Aorta (tissue), 5 donors: ENCODE data around the gene C2orf69. TPM values are rescaled to one million over a fixed set of nuclear protein-coding genes. Genes with fewer than 3 reads are reported as not detected.

Source experiments
- ATAC-seq: fragments of 200-7000 bp; cut with Tn5 transposase; one replicate; pipeline ENCODE4 v1.9.1; 2022; ENCODE audit warnings: moderate library complexity; ENCODE audit not compliant: low FRiP score
- DNase-seq, 2 donors: peaks; one replicate each; pipeline ENCODE4 v3.0.0-alpha.2; 2020
- H3K27ac ChIP-seq, 2 donors: one replicate each; pipeline ENCODE4 v1.5.1; 2013; ENCODE audit warnings: low read length in 2 of 2, mild to moderate bottlenecking in 2 of 2, moderate library complexity in 2 of 2, control low read depth in 1 of 2, inconsistent platforms in 1 of 2, low read depth in 1 of 2
- H3K27me3 ChIP-seq, 2 donors: one replicate each; pipeline ENCODE4 v1.6.1; 2013; ENCODE audit warnings: control low read depth in 1 of 2, low read length in 1 of 2, mild to moderate bottlenecking in 1 of 2, moderate library complexity in 1 of 2; ENCODE audit not compliant: insufficient read depth in 2 of 2, control insufficient read depth in 1 of 2
- H3K36me3 ChIP-seq, 2 donors: one replicate each; pipeline ENCODE4 v1.6.1; 2013; ENCODE audit warnings: control low read depth in 1 of 2, low read length in 1 of 2, mild to moderate bottlenecking in 1 of 2; ENCODE audit not compliant: insufficient read depth in 2 of 2, control insufficient read depth in 1 of 2
- H3K4me1 ChIP-seq, 2 donors: one replicate each; pipeline ENCODE4 v1.6.1; 2013; ENCODE audit warnings: low read length in 2 of 2, control low read depth in 1 of 2, mild to moderate bottlenecking in 1 of 2, moderate library complexity in 1 of 2; ENCODE audit not compliant: insufficient read depth in 2 of 2, control insufficient read depth in 1 of 2
- H3K4me3 ChIP-seq, 2 donors: one replicate each; pipeline ENCODE4 v1.5.1; 2013; ENCODE audit warnings: low read length in 2 of 2, control low read depth in 1 of 2, mild to moderate bottlenecking in 1 of 2
- H3K9me3 ChIP-seq: one replicate; pipeline ENCODE4 v1.6.1; 2013; ENCODE audit warnings: mild to moderate bottlenecking, low read length; ENCODE audit not compliant: control insufficient read depth
- WGBS, 2 donors: extraction: QIAGEN DNeasy Blood & Tissue Kit; methylation state at CpG; one replicate each; pipeline ENCODE4 v1.1.7; 2013; 5-methylcytosine and 5-hydroxymethylcytosine counted together
- intact Hi-C, 2 donors: fragments of 100-400 bp; cut with DNase I; formaldehyde crosslinking; loops; one replicate each; pipeline versions ENCODE4 v1.14.2 to v1.15.0; 2022
- polyA plus RNA-seq, 2 donors: library from polyadenylated mRNA; stranded (reverse); fragments of 200-250 nt; gene quantifications; one replicate each; pipeline ENCODE4 v1.2.3, GENCODE V29; 2013
- total RNA-seq, 2 donors: library from RNA; stranded (reverse); fragmentation: NEBNext Ultra II Directional; extraction: Animal tissue kit (Norgen Biotek cat#: 25700); gene quantifications; one replicate each; pipeline ENCODE4 v1.2.1, GENCODE V29; 2021
- donor health status: healthy with polysubstance abuse.
- donor health status: Bipolar disorder and iron deficiency.
- donor health status: DM: no; HTN: no; CAD: no.
- donor health status: DM: no; HTN: no; CAD: no.
- donor health status: DM: yes; HTN: yes; CAD: no.

The C2orf69 gene
- total and polyA plus RNA-seq, 4 donors: 4.3 to 11.2 (median 9.1) TPM

GRCh38 chr2:199950396-199950795 lies 39.3 kb downstream of the C2orf69 start:
- ATAC-seq (no peak), DNase-seq (no peak)
- 87 to 90% methylated on average over 5 of the region's 5 CpGs for WGBS, 2 donors
- Histone ChIP-seq H3K27ac (no peak overlapping the region), H3K4me1 (no peaks in the 10 kb centered on the region), H3K36me3 (peaks cover 0 to 5% of the 10 kb centered on the region in 2 donors), H3K27me3 (no peaks in the 10 kb centered on the region), H3K9me3 (no peaks in the 10 kb centered on the region), H3K4me3 (no peak overlapping the region)
- intact Hi-C loops: loop anchor here in 1 of 2 donors (10.0 kb wide), 1 partner anchor 874 kb away; no protein-coding TSS in a partner anchor

GRCh38 chr2:199951023-199951422 lies 39.9 kb downstream of the C2orf69 start:
- Histone ChIP-seq H3K4me1 (no peaks in the 10 kb centered on the region), H3K27me3 (no peaks in the 10 kb centered on the region), H3K36me3 (no peaks in the 10 kb centered on the region), H3K9me3 (no peaks in the 10 kb centered on the region), H3K27ac (no peak overlapping the region), H3K4me3 (no peak overlapping the region)
- 64 to 68% methylated on average over 1 of the region's 1 CpG for WGBS, 2 donors
- ATAC-seq (no peak), DNase-seq (no peak)
- intact Hi-C loops: loop anchor here in 1 of 2 donors (10.0 kb wide), 1 partner anchor 874 kb away; no protein-coding TSS in a partner anchor

- DNase-seq: no peak
- Histone ChIP-seq H3K27me3 (no peaks in the 10 kb centered on the region), H3K9me3 (no peaks in the 10 kb centered on the region), H3K4me1 (peaks cover 0 to 5% of the 10 kb centered on the region in 2 donors), H3K36me3 (no peaks in the 10 kb centered on the region), H3K27ac (peak overlapping the region in 1 of 2 donors; percentile 48), H3K4me3 (peak overlapping the region; percentile 16 to 62)
- no peak for ATAC-seq
- 0 to 2% methylated on average over 13 of the region's 13 CpGs for WGBS, 2 donors
- intact Hi-C loops: loop anchor here in 1 of 2 donors (5.0 to 10.0 kb wide), 2 partner anchors 43 to 870 kb away; partner anchors contain the start of gene C2orf69
Observed at GRCh38 chr2:199955007-199955338, 43.9 kb downstream of the C2orf69 start.

GRCh38 chr2:199955339-199956061 lies 44.4 kb downstream of the C2orf69 start, which contains the start of the genes MAIP1 and TYW5:
MAIP1 (plus strand) TSS chr2:199955582; CDS start chr2:199955799, 217 bp downstream.
TYW5 (minus strand) TSS chr2:199955491; CDS start chr2:199955470, 21 bp downstream.
- H3K27me3 ChIP-seq: no peaks in the 10 kb centered on the region
- no peaks in the 10 kb centered on the region for H3K9me3 ChIP-seq
- no peaks in the 10 kb centered on the region for H3K36me3 ChIP-seq
- DNase-seq (peak; percentile 86 to 93), ATAC-seq (peak; percentile 96)
- H3K4me1 ChIP-seq: peaks cover 0 to 5% of the 10 kb centered on the region in 2 donors
- WGBS, 2 donors: 0% methylated on average over 64 of the region's 64 CpGs
- H3K27ac ChIP-seq: peak within 1 kb of the TSS in 1 of 2 donors; percentile 68
- intact Hi-C loops: loop anchor here in 1 of 2 donors (5.0 to 10.0 kb wide), 2 partner anchors 43 to 869 kb away; partner anchors contain the start of gene C2orf69
- H3K4me3 ChIP-seq: peak within 1 kb of the TSS; percentile 62 to 66

- intact Hi-C loops: loop anchor here in 1 of 2 donors (5.0 to 10.0 kb wide), 2 partner anchors 44 to 869 kb away; partner anchors contain the start of gene C2orf69
- Histone ChIP-seq H3K36me3 (peaks cover 0 to 3% of the 10 kb centered on the region in 2 donors), H3K9me3 (no peaks in the 10 kb centered on the region), H3K4me3 (peak overlapping the region; percentile 62 to 66), H3K27me3 (no peaks in the 10 kb centered on the region), H3K4me1 (peaks cover 0 to 5% of the 10 kb centered on the region in 2 donors), H3K27ac (peak overlapping the region in 1 of 2 donors; percentile 68)
- peak; percentile 5 for ATAC-seq
- DNase-seq: no peak
- WGBS, 2 donors: 0 to 1% methylated on average over 10 of the region's 10 CpGs
Observed at GRCh38 chr2:199956062-199956380, 44.9 kb downstream of the C2orf69 start.

GRCh38 chr2:199958014-199958413 lies 46.9 kb downstream of the C2orf69 start:
- no peak overlapping the region for H3K4me3 ChIP-seq
- intact Hi-C loops: loop anchor here in 1 of 2 donors (5.0 to 10.0 kb wide), 2 partner anchors 46 to 867 kb away; partner anchors contain the start of gene C2orf69
- no peak for DNase-seq
- H3K4me1 ChIP-seq: peaks cover 0 to 5% of the 10 kb centered on the region in 2 donors
- no peak for ATAC-seq
- no peak overlapping the region for H3K27ac ChIP-seq
- WGBS, 2 donors: 82 to 87% methylated on average over 4 of the region's 4 CpGs
- peaks cover 3 to 4% of the 10 kb centered on the region in 2 donors for H3K36me3 ChIP-seq
- no peaks in the 10 kb centered on the region for H3K9me3 ChIP-seq
- H3K27me3 ChIP-seq: no peaks in the 10 kb centered on the region

GRCh38 chr2:199962203-199962602 lies 51.1 kb downstream of the C2orf69 start:
- H3K27me3 ChIP-seq: no peaks in the 10 kb centered on the region
- peaks cover 3 to 4% of the 10 kb centered on the region in 2 donors for H3K36me3 ChIP-seq
- no peak for DNase-seq
- no peaks in the 10 kb centered on the region for H3K9me3 ChIP-seq
- no peak overlapping the region for H3K4me3 ChIP-seq
- no peak overlapping the region for H3K27ac ChIP-seq
- WGBS, 2 donors: 79 to 88% methylated on average over 2 of the region's 2 CpGs
- no peak for ATAC-seq
- intact Hi-C loops: no loop called here
- H3K4me1 ChIP-seq: no peaks in the 10 kb centered on the region

- Histone ChIP-seq H3K27me3 (no peaks in the 10 kb centered on the region), H3K36me3 (peaks cover 2 to 3% of the 10 kb centered on the region in 2 donors), H3K27ac (no peak overlapping the region), H3K4me1 (no peaks in the 10 kb centered on the region), H3K9me3 (no peaks in the 10 kb centered on the region), H3K4me3 (no peak overlapping the region)
- ATAC-seq (no peak), DNase-seq (no peak)
- 63 to 67% methylated on average over 2 of the region's 2 CpGs for WGBS, 2 donors
- intact Hi-C loops: no loop called here
Observed at GRCh38 chr2:199966405-199966804, 55.3 kb downstream of the C2orf69 start.
